Gastroesophageal sphincter (tissue), 4 donors: ENCODE measurements around the gene E2F1. TPM values are rescaled to one million over a fixed set of nuclear protein-coding genes. Genes with fewer than 3 reads are reported as not detected.

Experiments
- ATAC-seq: fragments of 150-250 bp; one replicate; pipeline ENCODE4 v1.9.1; 2016; ENCODE audit warnings: mild to moderate bottlenecking, moderate library complexity
- H3K27ac ChIP-seq, 4 donors: fragments of 200-600 bp; sonication (generic) in 3 of 4; 1 replicate in 3 of 4; 2 replicates in 1 of 4; pipeline ENCODE4 v1.5.1; 2016 to 2019
- H3K27me3 ChIP-seq: fragments of 200-600 bp; sonication (generic); one replicate; pipeline ENCODE4 v1.5.1; 2019
- H3K36me3 ChIP-seq, 2 donors: fragments of 200-600 bp; sonication (generic); one replicate each; pipeline ENCODE4 v1.5.1; 2019; ENCODE audit warnings: control low read depth in 1 of 2
- H3K4me1 ChIP-seq, 3 donors: fragments of 200-600 bp; sonication (generic); 1 replicate in 2 of 3; 2 replicates in 1 of 3; pipeline ENCODE4 v1.5.1; 2016 to 2019; ENCODE audit warnings: control low read depth in 2 of 3
- H3K4me3 ChIP-seq, 2 donors: fragments of 200-600 bp; sonication (generic); one replicate each; pipeline ENCODE4 v1.5.1; 2019; ENCODE audit warnings: mild to moderate bottlenecking in 1 of 2, moderate library complexity in 1 of 2
- H3K9me3 ChIP-seq, 3 donors: fragments of 200-600 bp; sonication (generic); one replicate each; pipeline ENCODE4 v1.5.1; 2017 to 2019; ENCODE audit warnings: control low read depth in 2 of 3
- EP300 ChIP-seq: sonication (generic); formaldehyde crosslinking; IDR thresholded peaks from one replicate; pipeline ENCODE4 v1.6.1; 2017; ENCODE audit warnings: antibody characterized with exemption, mild to moderate bottlenecking
- POLR2A ChIP-seq, 2 donors: fragments of 450-650 bp; IDR thresholded peaks; one replicate each; pipeline ENCODE4 v1.6.1; 2017; ENCODE audit warnings: antibody characterized with exemption in 2 of 2, mild to moderate bottlenecking in 2 of 2, moderate library complexity in 1 of 2
- POLR2AphosphoS5 ChIP-seq: sonication (generic); formaldehyde crosslinking; IDR thresholded peaks from one replicate; pipeline ENCODE4 v1.6.1; 2017; ENCODE audit warnings: antibody characterized with exemption
- WGBS, 2 donors: methylation state at CpG; one replicate each; pipeline ENCODE4 v1.1.5; 2018; ENCODE audit warnings: low coverage in 1 of 2; 5-methylcytosine and 5-hydroxymethylcytosine counted together
- total RNA-seq, 4 donors: library from RNA; depleted of rRNA; stranded (reverse); fragments of >200 nt; gene quantifications; one replicate each; pipeline ENCODE4 v1.1.0, GENCODE V29; 2016
- TF ChIP-seq, protein P1 (sequence below), 4 experiments: fragments of 200-600 bp in 2 of 4; fragments of 450-650 bp in 2 of 4; sonication (generic) in 1 of 4; IDR thresholded peaks; one replicate each; pipeline ENCODE4 v1.5.1; 2017 to 2019; ENCODE audit warnings: antibody characterized with exemption in 4 of 4, mild to moderate bottlenecking in 2 of 4, moderate library complexity in 2 of 4

Gene E2F1
- total RNA-seq, 4 donors from 2014 or later: 0.57 to 4.4 (median 1.5) TPM

DNA sequence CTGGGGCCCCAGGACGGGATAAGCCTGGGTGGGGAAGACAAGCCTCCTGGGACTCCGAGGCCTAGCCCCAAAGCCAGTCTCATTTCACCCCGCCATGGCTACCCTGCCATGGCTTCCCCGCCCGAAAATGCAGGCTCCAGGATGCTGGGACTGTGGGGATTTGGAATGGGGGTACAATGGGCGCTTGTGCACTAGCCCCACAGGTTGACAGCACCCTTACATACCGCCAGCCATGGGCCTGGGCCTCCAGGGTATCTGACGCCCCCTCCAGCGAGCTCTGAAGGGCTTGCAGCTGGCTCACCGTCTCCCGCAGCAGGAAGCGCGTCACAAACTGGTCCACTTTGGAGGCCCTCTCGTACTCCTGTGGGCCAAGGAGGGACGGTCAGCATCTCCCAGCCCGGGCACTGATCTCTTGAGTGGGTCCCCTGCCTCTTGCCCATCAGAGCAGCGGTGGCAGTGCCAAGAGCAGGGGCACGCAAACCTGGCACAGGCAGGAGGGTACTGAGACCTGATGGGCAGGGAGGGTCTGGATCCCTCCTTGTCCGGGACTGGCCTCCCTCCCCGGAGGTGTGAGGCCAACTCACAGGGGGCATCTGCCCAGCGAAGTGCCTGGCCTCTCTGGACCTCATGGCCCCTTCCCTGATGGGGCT lies 26.0 kb downstream of the E2F1 start:
- H3K36me3 ChIP-seq: peaks cover 0 to 49% of the 10 kb centered on the region in 2 donors
- ATAC-seq: no peak
- TF ChIP-seq EP300 (no peak), POLR2A (IDR thresholded peaks at IDR 0.05) (no peak), POLR2AphosphoS5 (no peak)
- TF ChIP-seq, protein P1, sequence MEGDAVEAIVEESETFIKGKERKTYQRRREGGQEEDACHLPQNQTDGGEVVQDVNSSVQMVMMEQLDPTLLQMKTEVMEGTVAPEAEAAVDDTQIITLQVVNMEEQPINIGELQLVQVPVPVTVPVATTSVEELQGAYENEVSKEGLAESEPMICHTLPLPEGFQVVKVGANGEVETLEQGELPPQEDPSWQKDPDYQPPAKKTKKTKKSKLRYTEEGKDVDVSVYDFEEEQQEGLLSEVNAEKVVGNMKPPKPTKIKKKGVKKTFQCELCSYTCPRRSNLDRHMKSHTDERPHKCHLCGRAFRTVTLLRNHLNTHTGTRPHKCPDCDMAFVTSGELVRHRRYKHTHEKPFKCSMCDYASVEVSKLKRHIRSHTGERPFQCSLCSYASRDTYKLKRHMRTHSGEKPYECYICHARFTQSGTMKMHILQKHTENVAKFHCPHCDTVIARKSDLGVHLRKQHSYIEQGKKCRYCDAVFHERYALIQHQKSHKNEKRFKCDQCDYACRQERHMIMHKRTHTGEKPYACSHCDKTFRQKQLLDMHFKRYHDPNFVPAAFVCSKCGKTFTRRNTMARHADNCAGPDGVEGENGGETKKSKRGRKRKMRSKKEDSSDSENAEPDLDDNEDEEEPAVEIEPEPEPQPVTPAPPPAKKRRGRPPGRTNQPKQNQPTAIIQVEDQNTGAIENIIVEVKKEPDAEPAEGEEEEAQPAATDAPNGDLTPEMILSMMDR (IDR thresholded peaks at IDR 0.05): no peak
- no peaks in the 10 kb centered on the region for H3K9me3 ChIP-seq
- H3K4me1 ChIP-seq: peaks cover 0 to 26% (median 4%) of the 10 kb centered on the region in 3 donors
- no peaks in the 10 kb centered on the region for H3K27me3 ChIP-seq
- no CpG with 5 or more reads among the region's 21 CpGs for WGBS, 2 donors
- H3K27ac ChIP-seq: no peak overlapping the region
- H3K4me3 ChIP-seq: no peak overlapping the region

DNA sequence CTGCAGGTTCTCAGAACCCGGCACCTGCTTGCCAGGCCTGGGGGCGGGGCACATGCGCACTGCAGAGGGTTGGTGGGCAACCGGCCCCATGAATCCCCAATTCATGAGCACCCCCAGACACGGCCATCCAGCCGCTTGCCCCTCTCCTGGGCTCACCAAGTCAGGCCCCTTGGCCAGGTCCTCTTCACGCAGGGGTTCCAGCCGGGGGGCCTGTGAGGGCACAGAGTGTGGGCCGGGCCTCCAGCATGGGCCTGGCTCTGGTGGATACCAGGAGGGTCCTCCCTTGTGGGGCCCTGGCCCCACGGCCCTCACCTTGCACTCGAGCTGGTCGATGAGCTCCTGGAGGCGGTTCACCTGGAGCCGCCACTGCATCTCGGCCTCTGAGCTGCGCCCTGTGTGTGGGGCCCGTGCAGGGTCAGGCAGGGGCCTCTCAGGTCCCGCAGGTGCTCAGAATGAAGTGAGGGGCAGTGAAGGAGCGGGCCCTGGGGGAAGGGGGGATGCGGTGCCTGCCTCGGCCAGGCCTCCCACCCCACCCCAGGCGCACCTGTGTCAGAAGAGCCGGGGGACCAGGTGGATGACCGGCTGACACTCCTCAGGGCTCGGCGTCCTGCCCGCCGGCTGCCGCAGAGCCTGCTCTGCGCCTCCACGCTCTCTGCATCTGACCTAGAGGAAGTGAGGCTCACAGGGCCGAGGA lies 26.7 kb downstream of the E2F1 start:
- H3K9me3 ChIP-seq: no peaks in the 10 kb centered on the region
- no CpG with 5 or more reads among the region's 32 CpGs for WGBS, 2 donors
- H3K36me3 ChIP-seq: peaks cover 0 to 49% of the 10 kb centered on the region in 2 donors
- no peak overlapping the region for H3K4me3 ChIP-seq
- no peak for ATAC-seq
- no peak overlapping the region for H3K27ac ChIP-seq
- peaks cover 0 to 22% (median 4%) of the 10 kb centered on the region in 3 donors for H3K4me1 ChIP-seq
- TF ChIP-seq EP300 (no peak), POLR2A (IDR thresholded peaks at IDR 0.05) (no peak)
- TF ChIP-seq, protein P1 (IDR thresholded peaks at IDR 0.05): no peak
- no peaks in the 10 kb centered on the region for H3K27me3 ChIP-seq

DNA sequence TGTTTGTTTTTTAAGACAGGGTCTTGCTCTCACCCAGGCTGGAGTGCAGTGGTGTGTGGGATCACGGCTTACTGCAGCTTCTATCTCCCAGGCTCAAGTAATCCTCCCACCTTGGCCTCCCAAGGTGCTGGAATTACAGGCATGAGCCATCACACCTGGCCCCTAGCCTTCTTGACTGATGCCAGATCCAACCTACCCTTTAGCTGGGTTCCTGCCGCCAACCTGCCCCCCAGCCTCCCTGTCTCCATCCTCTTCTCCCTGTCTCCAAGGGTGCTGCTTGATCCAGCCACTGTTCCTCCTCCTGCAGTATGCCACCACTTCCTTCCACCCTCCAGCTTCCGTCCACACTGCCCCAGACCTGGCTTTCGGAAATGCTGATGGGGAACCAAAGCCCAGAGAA lies 27.3 kb downstream of the E2F1 start:
- Histone ChIP-seq H3K27me3 (no peaks in the 10 kb centered on the region), H3K4me3 (no peak overlapping the region), H3K9me3 (no peaks in the 10 kb centered on the region), H3K4me1 (peaks cover 0 to 17% (median 1%) of the 10 kb centered on the region in 3 donors), H3K36me3 (peaks cover 0 to 49% of the 10 kb centered on the region in 2 donors), H3K27ac (no peak overlapping the region)
- TF ChIP-seq EP300 (no peak), POLR2A (IDR thresholded peaks at IDR 0.05) (no peak), POLR2AphosphoS5 (no peak)
- TF ChIP-seq, protein P1 (IDR thresholded peaks at IDR 0.05): no peak
- no peak for ATAC-seq
- 100% methylated on average over 1 of the region's 4 CpGs; no CpG with 5 or more reads in 1 of the 2 donors for WGBS, 2 donors

DNA sequence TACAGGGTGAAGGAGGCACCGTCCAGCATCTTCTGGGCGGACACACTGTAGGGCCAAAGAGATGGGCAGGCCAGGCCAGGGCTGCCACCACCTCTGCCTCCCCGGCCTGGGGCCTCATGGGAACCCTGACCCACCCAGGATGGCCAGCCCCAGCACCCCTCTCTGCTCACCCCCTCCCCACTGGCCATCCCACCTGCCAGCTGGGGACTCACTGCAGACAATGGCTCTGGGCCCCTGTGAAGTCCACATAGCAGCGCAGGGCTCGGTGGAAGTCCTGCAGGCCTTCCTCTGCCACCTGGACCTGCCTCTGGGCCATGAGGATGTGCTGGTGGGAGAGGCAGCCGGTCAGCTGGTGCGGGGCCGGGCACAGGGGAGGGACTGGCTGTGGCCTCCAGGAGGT lies 27.7 kb downstream of the E2F1 start:
- peaks cover 0 to 49% of the 10 kb centered on the region in 2 donors for H3K36me3 ChIP-seq
- peaks cover 0 to 17% (median 4%) of the 10 kb centered on the region in 3 donors for H3K4me1 ChIP-seq
- no peak for ATAC-seq
- no peak overlapping the region for H3K4me3 ChIP-seq
- TF ChIP-seq POLR2A (IDR thresholded peaks at IDR 0.05): no peak
- TF ChIP-seq, protein P1 (IDR thresholded peaks at IDR 0.05): no peak
- no peak for TF ChIP-seq POLR2AphosphoS5
- TF ChIP-seq EP300: no peak
- H3K27ac ChIP-seq: no peak overlapping the region
- H3K9me3 ChIP-seq: no peaks in the 10 kb centered on the region
- no peaks in the 10 kb centered on the region for H3K27me3 ChIP-seq
- 93% methylated on average over 3 of the region's 8 CpGs; no CpG with 5 or more reads in 1 of the 2 donors for WGBS, 2 donors

DNA sequence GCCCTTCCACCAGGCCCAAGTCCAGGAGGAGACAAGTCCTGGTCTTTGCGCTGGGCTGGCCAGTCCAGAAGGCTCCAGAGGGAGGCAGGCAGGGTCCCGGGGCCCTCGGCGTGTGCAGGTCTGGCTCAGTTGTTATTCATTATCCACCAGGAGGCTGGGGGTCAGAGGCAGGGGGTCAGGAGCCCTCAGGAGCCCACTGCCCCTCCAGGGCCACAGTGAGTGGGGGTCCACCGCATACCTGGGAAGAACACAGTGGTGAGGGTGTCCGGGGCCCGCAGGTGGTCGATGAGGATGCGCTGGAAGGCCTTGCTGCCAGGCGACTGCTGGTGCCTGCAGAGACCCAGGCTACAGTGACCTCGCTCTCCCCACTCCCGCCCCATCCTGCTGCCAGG lies 28.5 kb downstream of the E2F1 start:
- Histone ChIP-seq H3K4me3 (no peak overlapping the region), H3K36me3 (peaks cover 0 to 49% of the 10 kb centered on the region in 2 donors), H3K9me3 (no peaks in the 10 kb centered on the region), H3K4me1 (peaks cover 0 to 19% (median 9%) of the 10 kb centered on the region in 3 donors), H3K27me3 (no peaks in the 10 kb centered on the region), H3K27ac (no peak overlapping the region)
- TF ChIP-seq EP300 (no peak), POLR2A (IDR thresholded peaks at IDR 0.05) (no peak), POLR2AphosphoS5 (no peak)
- TF ChIP-seq, protein P1 (IDR thresholded peaks at IDR 0.05): no peak
- 88% methylated on average over 1 of the region's 12 CpGs; no CpG with 5 or more reads in 1 of the 2 donors for WGBS, 2 donors
- no peak for ATAC-seq
